Endothelial cell (in vitro differentiated cells): ENCODE results near the gene MDFI. TPM values are rescaled to one million over a fixed set of nuclear protein-coding genes. Genes with fewer than 3 reads are reported as not detected.

ENCODE experiments used
- DNase-seq: peaks from one replicate; pipeline ENCODE4 v3.0.0; 2021; ENCODE audit warnings: low spot score
- H3K27ac Mint-ChIP-seq: one replicate; pipeline ENCODE4 v1.8.0; 2021; ENCODE audit warnings: mixed read lengths, inconsistent platforms; ENCODE audit not compliant: unreplicated experiment
- H3K27me3 Mint-ChIP-seq: one replicate; pipeline ENCODE4 v1.8.0; 2021; ENCODE audit warnings: mild to moderate bottlenecking, moderate library complexity, mixed read lengths, inconsistent platforms; ENCODE audit not compliant: unreplicated experiment
- H3K36me3 Mint-ChIP-seq: one replicate; pipeline ENCODE4 v1.8.0; 2021; ENCODE audit warnings: mild to moderate bottlenecking, low read depth, mixed read lengths, inconsistent platforms; ENCODE audit not compliant: unreplicated experiment
- H3K4me1 Mint-ChIP-seq: one replicate; pipeline ENCODE4 v1.8.0; 2021; ENCODE audit warnings: mild to moderate bottlenecking, mixed read lengths, inconsistent platforms; ENCODE audit not compliant: unreplicated experiment
- H3K4me3 Mint-ChIP-seq: one replicate; pipeline ENCODE4 v1.8.0; 2021; ENCODE audit warnings: mild to moderate bottlenecking, mixed read lengths, inconsistent platforms; ENCODE audit not compliant: unreplicated experiment
- H3K9me3 Mint-ChIP-seq: one replicate; pipeline ENCODE4 v1.8.0; 2021; ENCODE audit warnings: mixed read lengths, inconsistent platforms; ENCODE audit not compliant: unreplicated experiment
- CTCF ChIP-seq: fragments of 200-600 bp; sonication (generic); IDR thresholded peaks from one replicate; pipeline ENCODE4 v1.5.0; 2021; ENCODE audit warnings: antibody characterized with exemption; ENCODE audit not compliant: unreplicated experiment
- microRNA-seq: library from miRNA; unstranded; fragments of <30 nt; microRNA quantifications from one replicate; pipeline ENCODE4, GENCODE V29; 2020; ENCODE audit not compliant: unreplicated experiment
- total RNA-seq: library from RNA; stranded (reverse); fragmentation: NEBNext Ultra II Directional; extraction: Animal tissue kit (Norgen Biotek cat#: 25700); gene quantifications from one replicate; pipeline ENCODE4 v1.2.1, GENCODE V29; 2021; ENCODE audit not compliant: unreplicated experiment

Gene MDFI
- total RNA-seq, 1 donor from 2014 or later = 285 TPM

DNA sequence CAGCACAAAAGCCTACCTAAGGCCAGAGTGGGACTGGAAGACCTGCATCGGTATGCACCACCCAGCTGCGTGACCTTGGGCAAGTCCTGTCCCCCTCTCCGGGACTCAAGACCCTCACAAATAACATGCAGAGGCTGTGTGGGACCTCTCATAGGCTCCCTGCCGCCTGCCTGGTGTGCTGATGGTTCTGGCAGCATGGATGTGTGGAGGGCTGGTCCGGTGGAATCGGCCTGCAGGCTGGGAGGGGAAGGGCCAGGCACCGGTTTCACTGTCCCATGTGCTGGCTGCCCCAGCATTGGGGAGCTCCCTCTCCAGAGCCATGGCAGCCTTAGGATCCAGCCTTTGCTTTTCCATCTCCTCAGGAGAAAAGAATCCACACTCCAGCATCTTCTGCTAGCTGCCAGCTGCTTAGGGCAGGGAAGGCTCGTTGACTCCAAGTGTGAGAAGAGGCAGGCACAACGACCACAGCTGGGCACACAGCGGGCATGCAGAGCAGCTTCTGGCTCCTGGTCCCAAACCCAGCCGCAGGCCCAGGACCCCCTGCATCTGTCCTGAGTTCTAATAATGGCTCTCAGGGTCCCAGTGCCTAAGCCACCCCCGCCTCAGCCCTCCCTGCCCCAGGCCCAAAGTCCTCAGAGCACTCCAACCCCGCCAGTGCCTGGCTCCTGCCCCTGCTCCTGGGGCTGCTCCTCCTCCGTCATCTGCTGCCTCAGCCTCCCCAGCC is 64.7 kb downstream of the MDFI start:
- Mint-ChIP-seq H3K36me3 (peaks cover 4% of the 10 kb centered on the region), H3K9me3 (no peaks in the 10 kb centered on the region), H3K4me1 (peaks cover 49% of the 10 kb centered on the region), H3K4me3 (no peak overlapping the region), H3K27ac (no peak overlapping the region), H3K27me3 (peaks cover 15% of the 10 kb centered on the region)
- DNase-seq = no peak
- TF ChIP-seq CTCF = no peak

Small RNAs within 50 kb of the gene (microRNA-seq; reads per million reads assigned to microRNA genes)
- gene MIR4641 = 0.35 reads per million

Other genes with a start within 250 kb of the MDFI start
- 32.5 TPM for gene FOXP4, start 92.1 kb upstream of the MDFI start, total RNA-seq
- gene TFEB, start 97.1 kb downstream of the MDFI start, total RNA-seq = 10.4 TPM
- gene PGC, start 108.9 kb downstream of the MDFI start, total RNA-seq = not detected
- gene FRS3, start 141.4 kb downstream of the MDFI start, total RNA-seq = 8.8 TPM
- gene PRICKLE4, start 142.3 kb downstream of the MDFI start, total RNA-seq = 20.7 TPM
- 167 TPM for gene TOMM6, start 149.2 kb downstream of the MDFI start, total RNA-seq